CD4-positive, alpha-beta T cell treated with Interleukin-2 at 100 ng/mL for 4 hours (primary cell): Measurements from ENCODE around the gene CLIC3.
"Not testable (repeated sequence)": the region's sequence is repeated elsewhere in the genome, so short reads cannot be mapped to it uniquely, and the experiment has no call there.

Experiments used
- DNase-seq: peaks from one replicate; pipeline ENCODE4 v3.0.0-alpha.2; 2020; ENCODE audit warnings: low spot score

CLIC3 gene

GRCh38 chr9:137017071-137017470, 20.7 kb upstream of the CLIC3 start:
- no peak for DNase-seq

DNA sequence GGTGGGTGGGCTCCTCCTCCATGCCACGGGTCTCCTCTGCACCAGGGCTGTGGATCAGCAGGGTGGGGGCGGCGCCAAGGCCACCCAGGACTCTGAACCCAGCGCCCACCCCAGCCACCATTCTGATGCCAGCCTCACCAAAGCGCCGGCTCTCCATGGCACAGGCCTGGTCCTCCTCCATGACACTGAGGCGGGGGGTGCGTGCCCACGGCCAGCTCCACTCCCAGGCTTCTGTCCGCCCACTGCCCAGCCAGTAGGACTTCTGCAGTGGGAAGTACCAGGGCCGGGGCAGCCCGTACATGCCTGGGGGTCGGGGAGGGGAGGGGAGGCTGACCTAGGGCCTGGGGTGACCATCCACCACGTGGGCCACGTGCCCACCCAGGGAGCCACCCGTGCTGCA, 20.1 kb upstream of the CLIC3 start:
- no peak for DNase-seq

DNA sequence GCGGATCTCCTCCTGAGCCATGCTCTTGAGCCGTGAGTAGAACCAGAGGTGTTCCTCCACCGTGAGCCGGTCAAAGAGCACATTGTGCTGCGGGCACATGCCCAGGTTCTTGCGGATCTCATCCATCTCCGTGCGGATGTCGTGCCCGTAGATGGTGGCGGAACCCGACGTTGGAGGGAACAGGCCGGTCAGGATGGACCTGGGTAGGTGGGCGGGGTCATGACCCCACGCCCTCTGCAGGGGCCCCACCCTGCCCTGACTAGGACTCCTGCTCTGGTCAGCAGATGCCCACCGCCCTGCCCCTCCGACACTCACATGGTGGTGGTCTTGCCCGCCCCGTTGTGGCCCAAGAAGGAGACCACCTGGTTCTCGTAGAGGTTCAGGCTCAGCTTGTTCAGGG, 19.6 kb upstream of the CLIC3 start:
- no peak for DNase-seq

GRCh38 chr9:137015540-137015930, 19.2 kb upstream of the CLIC3 start:
- DNase-seq: no peak

- DNase-seq: no peak
These were observed 18.6 kb upstream of the CLIC3 start for GRCh38 chr9:137014776-137015539.

DNA sequence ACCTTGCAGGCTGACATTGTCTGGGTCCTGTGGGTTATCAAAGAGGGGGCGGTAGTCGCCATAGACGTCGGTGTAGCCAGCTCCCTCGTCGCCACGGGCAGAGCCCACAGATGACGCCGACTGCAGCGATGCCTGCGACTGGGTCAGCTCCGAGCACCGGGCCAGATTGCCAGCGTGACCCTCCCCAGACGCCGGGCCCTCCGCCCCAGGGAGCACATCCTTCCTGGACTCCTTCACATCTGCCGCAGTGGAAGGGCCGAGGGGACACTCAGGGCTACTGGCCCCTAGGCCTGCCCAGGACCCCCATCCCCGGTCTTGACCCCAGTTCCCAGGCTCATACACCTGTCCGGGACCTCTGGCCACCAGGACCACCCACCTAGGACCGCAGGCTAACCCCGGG, 17.8 kb upstream of the CLIC3 start:
- no peak for DNase-seq

DNA sequence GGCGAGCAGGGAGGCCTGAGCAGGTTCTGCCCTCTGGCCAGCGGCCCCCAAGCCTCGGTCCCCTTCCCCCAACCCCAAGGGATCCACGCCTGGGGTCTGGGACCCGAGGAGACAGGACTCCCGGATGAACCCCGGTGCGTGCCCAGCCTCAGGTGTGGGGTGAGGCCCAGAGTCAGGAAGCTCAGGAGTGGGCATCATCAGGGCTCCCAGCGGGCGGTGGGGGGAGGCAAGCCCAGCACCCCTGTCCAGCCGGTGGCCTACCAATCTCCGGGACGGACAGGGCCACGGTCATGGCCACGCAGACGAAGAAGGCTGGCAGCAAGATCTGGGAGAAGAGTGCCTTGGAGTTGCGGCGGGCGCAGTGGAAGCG, 17.2 kb upstream of the CLIC3 start:
- DNase-seq: no peak

- no peak for DNase-seq
These were observed 16.6 kb upstream of the CLIC3 start for GRCh38 chr9:137012694-137013570.

DNA sequence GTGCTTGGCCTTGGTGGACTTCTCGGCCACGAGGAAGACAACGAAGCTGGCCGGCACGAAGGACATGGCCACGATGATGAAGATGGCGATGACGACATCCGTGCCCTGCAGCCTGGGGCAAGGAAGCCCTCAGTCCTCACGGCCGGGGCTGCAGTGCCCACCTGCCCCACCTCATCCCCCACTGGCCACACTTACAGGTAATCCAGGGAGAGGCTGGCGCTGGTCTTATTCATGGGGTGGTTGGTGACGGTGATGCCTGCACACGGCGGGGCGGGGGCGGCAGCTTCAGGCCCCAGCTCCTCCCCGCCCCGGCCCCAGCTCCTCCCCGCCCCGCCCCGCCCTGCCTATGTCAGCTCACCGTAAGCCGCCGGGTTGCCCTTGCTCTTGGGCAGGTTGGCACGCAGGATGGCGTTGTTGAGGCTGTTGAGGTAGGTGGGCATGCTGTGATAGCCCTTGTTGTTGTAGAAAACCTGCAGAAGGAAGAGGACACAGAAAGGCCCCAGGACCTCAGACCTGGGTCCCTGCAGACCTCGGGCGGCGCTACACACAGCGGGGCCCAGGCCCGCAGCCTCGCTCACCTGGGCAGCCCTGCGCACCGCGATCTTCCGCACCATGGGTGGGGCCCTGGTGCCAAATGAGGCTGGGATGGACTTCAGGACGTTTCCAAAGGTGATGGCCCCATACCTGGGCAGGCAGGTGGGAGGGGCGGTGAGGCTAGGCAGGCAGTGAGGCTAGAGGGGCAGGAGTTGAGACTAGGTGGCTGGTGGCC, 15.7 kb upstream of the CLIC3 start:
- no peak for DNase-seq

GRCh38 chr9:137011156-137011555, 14.8 kb upstream of the CLIC3 start:
- no peak for DNase-seq

GRCh38 chr9:137009938-137010732, 13.8 kb upstream of the CLIC3 start:
- no peak for DNase-seq

DNA sequence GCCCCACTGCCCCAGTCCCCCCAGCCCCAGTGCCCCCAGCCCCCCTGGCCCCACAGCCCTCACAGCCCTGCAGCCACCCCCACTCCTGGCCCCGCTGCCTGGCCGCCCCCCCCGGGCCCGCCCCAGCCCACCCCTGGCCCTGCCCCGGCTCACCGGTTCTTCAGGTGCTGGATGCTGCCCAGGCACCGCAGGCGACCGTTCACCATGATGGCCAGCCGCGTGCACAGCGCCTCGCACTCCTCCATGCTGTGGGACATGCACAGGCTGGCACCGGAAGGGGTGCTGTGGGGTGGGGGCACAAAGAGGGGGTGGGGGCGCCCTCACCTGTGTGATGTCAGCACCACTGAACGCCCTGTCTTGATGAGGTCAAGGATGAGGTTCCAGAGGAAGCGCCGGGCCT, 12.8 kb upstream of the CLIC3 start:
- no peak for DNase-seq

- DNase-seq: no peak
These were observed 11.9 kb upstream of the CLIC3 start for GRCh38 chr9:137008312-137008711.

GRCh38 chr9:137007816-137008270, 11.5 kb upstream of the CLIC3 start:
- DNase-seq: no peak

GRCh38 chr9:137007108-137007815, 10.9 kb upstream of the CLIC3 start:
- DNase-seq: no peak

DNA sequence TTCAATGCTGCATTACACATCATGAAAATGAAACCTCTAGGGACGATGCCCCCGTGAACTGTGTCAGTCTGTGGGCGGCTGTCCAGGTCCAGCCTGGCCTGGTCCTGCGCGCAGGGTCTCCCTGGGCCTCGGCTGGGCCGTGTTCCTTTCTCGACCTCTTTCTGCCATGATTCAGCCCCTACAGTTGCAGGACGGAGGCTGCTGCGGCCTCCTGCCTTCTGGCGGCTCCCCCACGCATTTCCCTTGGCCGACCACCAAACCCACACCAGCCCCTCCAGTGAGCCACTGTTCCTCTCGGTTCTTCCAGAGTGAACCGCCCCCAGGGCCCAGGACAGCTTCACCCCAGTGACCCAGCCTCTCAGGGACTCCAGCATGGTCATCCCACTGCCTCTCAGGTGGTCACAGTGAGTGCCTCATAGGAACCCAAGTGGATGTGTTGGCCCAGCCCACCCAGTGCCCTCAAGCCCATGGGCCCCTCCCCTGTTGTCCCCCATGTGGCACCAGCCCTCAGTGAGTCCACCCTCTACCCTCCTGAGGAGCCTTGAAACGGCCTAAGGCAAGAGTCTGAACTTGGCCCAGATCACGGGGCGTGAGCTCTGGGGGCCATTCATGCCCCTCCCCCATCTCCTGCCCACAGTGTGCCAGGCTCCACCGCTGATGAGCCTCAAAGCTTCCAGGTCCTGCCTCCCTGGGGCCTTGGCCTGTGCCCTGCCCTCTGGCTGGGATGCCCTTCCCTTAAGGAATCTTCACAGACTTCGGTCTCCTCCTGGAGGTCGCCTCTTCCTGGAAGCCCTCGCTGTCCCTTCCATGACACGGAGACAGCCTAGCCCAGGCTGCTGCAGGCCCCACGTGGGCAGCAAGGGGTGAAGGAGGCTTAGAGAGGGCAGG, 10.0 kb upstream of the CLIC3 start:
- DNase-seq: no peak

DNA sequence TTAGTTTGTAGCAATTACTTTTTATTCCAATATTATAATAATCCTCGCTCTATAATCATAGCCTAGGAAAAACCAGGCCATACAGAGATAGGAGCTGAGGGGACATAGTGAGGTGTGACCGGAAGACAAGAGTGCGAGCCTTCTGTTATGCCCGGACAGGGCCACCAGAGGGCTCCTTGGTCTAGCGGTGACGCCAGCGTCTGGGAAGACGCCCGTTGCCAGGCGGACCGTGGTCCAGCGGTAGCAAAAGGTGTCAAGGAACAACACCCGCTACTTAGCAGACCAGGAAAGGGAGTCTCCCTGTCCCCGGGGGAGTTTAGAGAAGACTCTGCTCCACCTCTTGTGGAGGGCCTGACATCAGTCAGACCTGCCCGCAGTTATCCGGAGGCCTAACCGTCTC, 7.9 kb upstream of the CLIC3 start:
- not testable (repeated sequence) for DNase-seq

DNA sequence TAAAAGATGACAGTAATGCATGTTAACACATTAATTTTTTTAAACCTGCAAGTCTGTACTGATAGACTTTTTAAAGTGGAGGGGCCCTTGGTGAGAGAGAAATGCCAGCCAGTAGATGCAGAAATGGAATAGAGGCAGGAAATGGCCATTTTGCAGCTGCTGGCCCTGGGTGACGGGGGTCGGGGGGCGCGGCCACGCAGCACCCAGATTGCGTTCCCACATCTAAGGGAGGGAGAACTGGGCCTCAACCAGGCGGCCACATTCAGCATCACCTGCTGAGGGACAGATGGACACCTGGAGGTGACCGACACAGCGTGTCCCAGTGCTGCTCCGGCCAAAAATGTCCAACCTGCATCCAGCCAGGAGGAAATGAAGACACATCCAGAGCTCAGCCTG, 6.3 kb upstream of the CLIC3 start:
- DNase-seq: no peak

GRCh38 chr9:137001857-137002645, 5.7 kb upstream of the CLIC3 start:
- DNase-seq: no peak
